ENCODE data around the gene CLIC3.

DNA sequence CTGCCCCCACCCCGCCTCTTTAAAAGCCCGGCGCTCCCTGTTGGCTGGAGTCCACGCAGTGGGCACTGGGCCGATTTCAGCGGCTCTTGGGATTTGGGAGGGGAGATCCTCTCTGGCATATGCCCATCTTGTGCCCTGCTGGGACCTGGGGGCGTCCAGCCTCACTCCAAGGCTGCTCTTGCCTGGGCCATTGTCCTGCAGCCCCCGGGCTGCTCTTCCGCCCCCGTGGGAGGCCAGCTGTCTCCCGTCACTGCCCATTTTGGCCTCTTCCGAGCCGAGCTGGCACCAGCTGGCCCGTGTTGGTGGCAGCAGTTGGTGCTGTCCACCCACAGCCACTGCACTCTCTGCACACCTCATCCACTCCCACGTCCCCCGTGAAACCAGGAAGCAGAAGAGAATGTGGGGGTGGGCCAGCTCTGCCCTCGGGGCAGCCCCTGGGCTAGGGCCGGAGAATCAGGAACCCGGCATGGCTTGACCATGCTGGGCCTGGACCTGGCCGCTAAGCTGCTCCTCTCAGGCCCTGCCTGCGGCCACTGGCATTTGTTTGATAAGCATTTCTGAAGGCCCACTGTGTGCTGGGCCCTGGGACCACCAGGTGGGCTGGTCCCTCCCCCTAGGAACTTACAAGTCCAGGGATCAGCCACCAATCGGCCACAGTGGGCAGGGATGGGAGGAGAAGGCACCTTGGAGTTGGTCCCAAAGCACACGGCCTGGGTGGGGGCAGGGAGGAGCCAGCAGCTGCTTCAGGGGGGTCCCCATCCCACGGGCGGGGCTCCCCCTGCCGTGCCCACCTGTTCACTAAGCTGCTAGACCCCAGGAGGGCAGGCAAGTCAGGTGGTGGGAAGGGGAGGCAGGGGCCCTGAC, 49.1 kb downstream of the CLIC3 start:
- TF ChIP-seq EZH2phosphoT487 (IDR thresholded peaks at IDR 0.05; ENCODE audit: low read length): no peak
- TF ChIP-seq, protein P1, sequence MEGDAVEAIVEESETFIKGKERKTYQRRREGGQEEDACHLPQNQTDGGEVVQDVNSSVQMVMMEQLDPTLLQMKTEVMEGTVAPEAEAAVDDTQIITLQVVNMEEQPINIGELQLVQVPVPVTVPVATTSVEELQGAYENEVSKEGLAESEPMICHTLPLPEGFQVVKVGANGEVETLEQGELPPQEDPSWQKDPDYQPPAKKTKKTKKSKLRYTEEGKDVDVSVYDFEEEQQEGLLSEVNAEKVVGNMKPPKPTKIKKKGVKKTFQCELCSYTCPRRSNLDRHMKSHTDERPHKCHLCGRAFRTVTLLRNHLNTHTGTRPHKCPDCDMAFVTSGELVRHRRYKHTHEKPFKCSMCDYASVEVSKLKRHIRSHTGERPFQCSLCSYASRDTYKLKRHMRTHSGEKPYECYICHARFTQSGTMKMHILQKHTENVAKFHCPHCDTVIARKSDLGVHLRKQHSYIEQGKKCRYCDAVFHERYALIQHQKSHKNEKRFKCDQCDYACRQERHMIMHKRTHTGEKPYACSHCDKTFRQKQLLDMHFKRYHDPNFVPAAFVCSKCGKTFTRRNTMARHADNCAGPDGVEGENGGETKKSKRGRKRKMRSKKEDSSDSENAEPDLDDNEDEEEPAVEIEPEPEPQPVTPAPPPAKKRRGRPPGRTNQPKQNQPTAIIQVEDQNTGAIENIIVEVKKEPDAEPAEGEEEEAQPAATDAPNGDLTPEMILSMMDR (IDR thresholded peaks at IDR 0.05; ENCODE audit: low read length): no peak
